Activated CD4-positive, alpha-beta T cell treated with anti-CD3 and anti-CD28 coated beads for 4 hours (primary cell): ENCODE results near the gene PMP22.
"Not testable (repeated sequence)": the region's sequence is repeated elsewhere in the genome, so short reads cannot be mapped to it uniquely, and the experiment has no call there.

ENCODE experiments used
- DNase-seq, 2 donors: peaks; one replicate each; pipeline ENCODE4 v3.0.0-alpha.2; 2020

PMP22 gene

GRCh38 chr17:15200574-15200973 lies 64.6 kb downstream of the PMP22 start:
- DNase-seq: not testable (repeated sequence)

GRCh38 chr17:15197229-15197628 lies 67.9 kb downstream of the PMP22 start:
- DNase-seq: no peak

- DNase-seq: no peak
Observed at GRCh38 chr17:15194859-15195277, 70.3 kb downstream of the PMP22 start.

DNA sequence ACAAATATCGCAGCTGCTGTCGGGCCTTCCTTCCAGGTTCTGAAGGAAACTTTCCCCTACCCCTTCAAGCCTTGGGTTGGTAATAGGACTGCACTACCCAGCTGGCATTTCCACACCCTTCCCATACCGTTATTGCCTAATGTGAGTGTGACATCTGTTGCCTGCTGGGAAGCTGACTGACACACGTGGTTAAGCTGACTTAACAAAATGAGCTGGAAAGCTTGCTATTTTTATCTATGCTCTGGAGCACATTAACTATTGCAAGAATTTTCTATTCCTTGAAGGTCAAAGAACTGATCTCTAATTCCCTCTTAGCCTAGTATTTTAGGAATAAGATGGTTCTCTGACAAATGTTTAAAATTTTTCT lies 79.5 kb downstream of the PMP22 start:
- DNase-seq: no peak

DNA sequence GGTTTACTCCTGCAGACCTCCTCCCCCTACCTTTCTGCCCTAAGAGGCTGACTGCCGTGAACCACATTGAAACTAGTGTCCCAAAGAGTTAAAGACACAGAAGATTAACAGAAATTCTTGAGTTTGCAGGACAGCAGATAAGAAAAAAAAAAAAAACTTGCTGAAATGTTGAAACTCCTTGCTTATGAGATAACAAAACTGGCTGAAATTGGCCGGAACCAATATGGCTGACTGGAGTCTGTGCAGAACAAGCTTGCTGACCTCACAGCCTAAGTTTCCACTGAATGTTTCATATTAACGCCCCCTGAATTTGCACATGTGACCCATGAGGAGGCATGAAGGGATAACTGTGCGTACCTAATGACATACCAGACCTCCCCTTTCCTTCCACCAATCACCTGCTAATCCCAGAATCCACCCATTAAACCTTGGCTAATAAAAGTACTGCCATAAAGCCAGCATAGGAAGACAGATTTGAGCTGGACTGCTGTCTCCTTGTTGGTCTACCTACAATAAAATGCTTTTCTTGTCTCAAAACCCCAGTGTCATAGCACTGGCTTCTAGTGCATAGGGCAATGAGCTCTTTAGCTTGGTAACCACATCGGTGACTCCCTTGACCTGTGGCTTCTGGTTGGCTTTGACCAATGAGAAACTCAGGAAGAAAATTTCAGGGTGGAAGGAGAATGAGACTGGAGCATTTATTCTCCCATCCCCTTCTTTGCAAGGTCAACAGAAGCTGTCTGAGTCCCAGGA lies 80.1 kb downstream of the PMP22 start:
- no peak for DNase-seq

GRCh38 chr17:15181816-15182215 lies 83.3 kb downstream of the PMP22 start:
- DNase-seq: no peak

DNA sequence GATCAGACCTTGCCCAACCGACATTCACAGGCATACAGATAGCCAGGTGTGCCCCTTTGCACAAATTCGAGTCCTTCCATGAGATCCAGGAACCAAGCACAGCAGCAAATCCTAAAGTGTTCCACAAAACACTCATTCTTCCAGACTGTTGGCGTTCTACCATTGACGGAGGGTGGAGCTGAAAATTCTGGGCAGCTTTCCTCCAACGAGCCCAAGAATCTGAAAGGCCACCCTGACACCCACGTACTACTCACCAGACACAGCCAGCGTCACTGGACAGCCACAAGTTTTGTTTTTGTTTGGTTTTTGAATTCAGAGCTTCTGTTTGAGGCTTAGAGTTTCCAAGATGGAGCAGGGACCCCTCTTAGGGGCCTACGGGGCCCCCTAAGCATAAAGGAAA lies 83.8 kb downstream of the PMP22 start:
- DNase-seq: no peak

GRCh38 chr17:15180121-15180561 lies 85.0 kb downstream of the PMP22 start:
- no peak for DNase-seq
